WTC11 (cell line): ENCODE results near the gene OGDH. TPM values are rescaled to one million over a fixed set of nuclear protein-coding genes. Genes with fewer than 3 reads are reported as not detected.

Source experiments
- ATAC-seq: fragments of 200-7000 bp; cut with Tn5 transposase; 2 replicates; pipeline ENCODE4 v1.10.0; 2021; ENCODE audit warnings: mild to moderate bottlenecking, moderate library complexity
- CTCF ChIA-PET: fragments of 300-600 bp; sonication (Branson Sonifier 250); formaldehyde crosslinking; loops from one replicate; lab custom pipeline; 2021; ENCODE audit warnings: antibody characterized with exemption; lab: Charles Lee
- POLR2A ChIA-PET: fragments of 350-600 bp; sonication (Branson Sonifier 250); formaldehyde crosslinking; loops from one replicate; lab custom pipeline; 2021; ENCODE audit warnings: antibody characterized with exemption; lab: Charles Lee
- DNase-seq: peaks from one replicate; pipeline ENCODE4 v3.0.0; 2021; ENCODE audit warnings: low spot score
- H3K27ac Mint-ChIP-seq: 2 replicates; pipeline ENCODE4 v1.8.0; 2021; ENCODE audit warnings: mixed read lengths
- H3K27me3 Mint-ChIP-seq: 2 replicates; pipeline ENCODE4 v1.8.0; 2021; ENCODE audit warnings: low read depth, mild to moderate bottlenecking, moderate library complexity, mixed read lengths
- H3K36me3 Mint-ChIP-seq: 2 replicates; pipeline ENCODE4 v1.8.0; 2021; ENCODE audit warnings: mixed read lengths
- H3K4me1 Mint-ChIP-seq: 2 replicates; pipeline ENCODE4 v1.8.0; 2022; ENCODE audit warnings: mixed read lengths
- H3K4me3 Mint-ChIP-seq: 2 replicates; pipeline ENCODE4 v1.8.0; 2021; ENCODE audit warnings: mild to moderate bottlenecking, moderate library complexity, mixed read lengths
- H3K9me3 Mint-ChIP-seq: 2 replicates; pipeline ENCODE4 v1.8.0; 2021; ENCODE audit warnings: mixed read lengths
- AFF4 ChIP-seq: sonication (generic); formaldehyde crosslinking; IDR thresholded peaks from 2 replicates; pipeline ENCODE4 v1.8.1; 2023; ENCODE audit warnings: mild to moderate bottlenecking, missing genetic modification reagents, borderline replicate concordance
- AR ChIP-seq: fragments of 250-450 bp; sonication (Bioruptor Pico); IDR thresholded peaks from 2 replicates; pipeline ENCODE4 v1.9.0; 2021; ENCODE audit warnings: mild to moderate bottlenecking
- ARID4B ChIP-seq: sonication (generic); formaldehyde crosslinking; IDR thresholded peaks from 2 replicates; pipeline ENCODE4 v1.8.0; 2023; ENCODE audit warnings: missing genetic modification reagents, mild to moderate bottlenecking, borderline replicate concordance
- ELF4 ChIP-seq: sonication (generic); formaldehyde crosslinking; IDR thresholded peaks from 2 replicates; pipeline ENCODE4 v1.8.1; 2022; ENCODE audit warnings: low read depth, mild to moderate bottlenecking, moderate library complexity, missing genetic modification reagents
- ETV6 ChIP-seq: sonication (generic); formaldehyde crosslinking; IDR thresholded peaks from 2 replicates; pipeline ENCODE4 v1.8.1; 2022; ENCODE audit warnings: mild to moderate bottlenecking, missing genetic modification reagents
- FOXP1 ChIP-seq: sonication (generic); formaldehyde crosslinking; IDR thresholded peaks from 2 replicates; pipeline ENCODE4 v1.8.0; 2022; ENCODE audit warnings: missing genetic modification reagents, mild to moderate bottlenecking, moderate library complexity, borderline replicate concordance
- GTF2I ChIP-seq: fragments of 250-450 bp; sonication (Bioruptor Pico); conservative IDR thresholded peaks from 2 replicates; pipeline ENCODE4 v1.4.0; 2021; ENCODE audit warnings: mild to moderate bottlenecking
- HMGA2 ChIP-seq: fragments of 250-450 bp; sonication (Bioruptor Pico); IDR thresholded peaks from 2 replicates; pipeline ENCODE4 v1.4.0; 2021; ENCODE audit warnings: mild to moderate bottlenecking, moderate library complexity
- IRF1 ChIP-seq: sonication (generic); formaldehyde crosslinking; IDR thresholded peaks from 2 replicates; pipeline ENCODE4 v1.8.0; 2023; ENCODE audit warnings: missing genetic modification reagents
- KAT7 ChIP-seq: sonication (generic); formaldehyde crosslinking; IDR thresholded peaks from 2 replicates; pipeline ENCODE4 v1.8.1; 2023; ENCODE audit warnings: missing genetic modification reagents, mild to moderate bottlenecking, borderline replicate concordance
- MXD4 ChIP-seq: fragments of 250-450 bp; sonication (Bioruptor Pico); IDR thresholded peaks from 2 replicates; pipeline ENCODE4 v1.8.0; 2021; ENCODE audit warnings: mild to moderate bottlenecking, moderate library complexity, borderline replicate concordance
- NFATC4 ChIP-seq: fragments of 250-450 bp; sonication (Bioruptor Pico); IDR thresholded peaks from 2 replicates; pipeline ENCODE4 v1.9.0; 2021; ENCODE audit warnings: mild to moderate bottlenecking
- NFE2L1 ChIP-seq: sonication (generic); formaldehyde crosslinking; IDR thresholded peaks from 2 replicates; pipeline ENCODE4 v1.8.1; 2023; ENCODE audit warnings: missing genetic modification reagents
- NR1H2 ChIP-seq: sonication (generic); formaldehyde crosslinking; IDR thresholded peaks from 2 replicates; pipeline ENCODE4 v1.9.0; 2021; ENCODE audit warnings: mild to moderate bottlenecking, moderate library complexity, missing genetic modification reagents
- NR2C2 ChIP-seq: sonication (generic); formaldehyde crosslinking; IDR thresholded peaks from 2 replicates; pipeline ENCODE4 v1.8.0; 2022; ENCODE audit warnings: mild to moderate bottlenecking, missing genetic modification reagents
- NR3C1 ChIP-seq: sonication (generic); formaldehyde crosslinking; conservative IDR thresholded peaks from 2 replicates; pipeline ENCODE4 v1.8.1; 2023; ENCODE audit warnings: low read depth, mild to moderate bottlenecking, missing genetic modification reagents
- RORB ChIP-seq: fragments of 250-450 bp; sonication (Bioruptor Pico); IDR thresholded peaks from 2 replicates; pipeline ENCODE4 v1.9.0; 2021; ENCODE audit warnings: mild to moderate bottlenecking
- SP1 ChIP-seq: sonication (generic); formaldehyde crosslinking; conservative IDR thresholded peaks from 2 replicates; pipeline ENCODE4 v1.8.1; 2022; ENCODE audit warnings: missing genetic modification reagents
- TCF7 ChIP-seq: sonication (generic); formaldehyde crosslinking; IDR thresholded peaks from 2 replicates; pipeline ENCODE4 v1.8.0; 2022; ENCODE audit warnings: mild to moderate bottlenecking, low read depth, missing genetic modification reagents, moderate library complexity
- TP53 ChIP-seq: sonication (generic); formaldehyde crosslinking; IDR thresholded peaks from 2 replicates; pipeline ENCODE4 v1.8.1; 2023; ENCODE audit warnings: mild to moderate bottlenecking, missing genetic modification reagents
- ZMAT4 ChIP-seq: fragments of 250-450 bp; sonication (Bioruptor Pico); IDR thresholded peaks from 2 replicates; pipeline ENCODE4 v1.9.0; 2021; ENCODE audit warnings: mild to moderate bottlenecking
- ZNF121 ChIP-seq: sonication (generic); formaldehyde crosslinking; IDR thresholded peaks from 2 replicates; pipeline ENCODE4 v1.8.0; 2023; ENCODE audit warnings: missing genetic modification reagents
- ZNF671 ChIP-seq: fragments of 250-450 bp; sonication (Bioruptor Pico); IDR thresholded peaks from 2 replicates; pipeline ENCODE4 v1.8.0; 2021; ENCODE audit warnings: mild to moderate bottlenecking
- total RNA-seq: library from RNA; stranded (reverse); gene quantifications from 3 replicates; pipeline ENCODE4 v1.2.3, GENCODE V29; 2021

The OGDH gene
- total RNA-seq, 1 experiment from 2014 or later, result 79.6 TPM

- TF ChIP-seq AR, result no peak
- no peak for TF ChIP-seq NFATC4 (CRISPR knock-in tag)
- no peak for TF ChIP-seq HMGA2 (CRISPR knock-in tag)
- TF ChIP-seq ARID4B (CRISPR knock-in tag), result no peak
Observed at GRCh38 chr7:44709011-44709915, 102.8 kb downstream of the OGDH start (continued).

GRCh38 chr7:44709945-44710596 is 103.6 kb downstream of the OGDH start:
- no peak overlapping the region for H3K4me3 Mint-ChIP-seq
- H3K9me3 Mint-ChIP-seq, result no peaks in the 10 kb centered on the region
- H3K27ac Mint-ChIP-seq, result no peak overlapping the region
- ATAC-seq, result no peak
- H3K4me1 Mint-ChIP-seq, result no peaks in the 10 kb centered on the region
- ChIA-PET CTCF (interaction anchor here (1.6 kb wide), 1 partner anchor 144 kb away, joined by 4 read pairs; no protein-coding TSS in a partner anchor), POLR2A (interaction anchor here (1.0 kb wide), 1 partner anchor 58 kb away, joined by 3 read pairs; no protein-coding TSS in a partner anchor)
- DNase-seq, result no peak
- H3K36me3 Mint-ChIP-seq, result peaks cover 13% of the 10 kb centered on the region
- TF ChIP-seq MXD4 (CRISPR knock-in tag) (no peak), ELF4 (CRISPR knock-in tag) (no peak), NR2C2 (CRISPR knock-in tag) (no peak), GTF2I (no peak), ZNF121 (CRISPR knock-in tag) (no peak), SP1 (CRISPR knock-in tag) (no peak), ETV6 (CRISPR knock-in tag) (no peak), ZNF671 (CRISPR knock-in tag) (no peak), NR3C1 (CRISPR knock-in tag) (no peak), AFF4 (CRISPR knock-in tag) (no peak), NFE2L1 (CRISPR knock-in tag) (no peak), ZMAT4 (no peak), KAT7 (CRISPR knock-in tag) (no peak), NR1H2 (CRISPR knock-in tag) (no peak), TP53 (CRISPR knock-in tag) (no peak), TCF7 (CRISPR knock-in tag) (no peak), IRF1 (CRISPR knock-in tag) (no peak), FOXP1 (CRISPR knock-in tag) (no peak), RORB (CRISPR knock-in tag) (no peak)
- no peaks in the 10 kb centered on the region; the same call in 1 of the 2 replicates for H3K27me3 Mint-ChIP-seq
